H1 (cell line): ENCODE data around the gene MGLL. TPM values are rescaled to one million over a fixed set of nuclear protein-coding genes. Genes with fewer than 3 reads are reported as not detected.

Experiments used
- ATF2 ChIP-seq: IDR thresholded peaks from 2 replicates; pipeline ENCODE4 v1.6.1; 2012; ENCODE audit warnings: low read length, inconsistent platforms
- HDAC2 ChIP-seq, 2 experiments: fragments of 300-600 bp in 1 of 2; sonication (generic) in 1 of 2; IDR thresholded peaks; 2 replicates each; pipeline ENCODE4 v1.6.1; 2011 to 2012; ENCODE audit warnings: low read depth in 2 of 2, low read length in 2 of 2, mild to moderate bottlenecking in 2 of 2, moderate library complexity in 2 of 2, borderline replicate concordance in 1 of 2, inconsistent platforms in 1 of 2
- KDM4A ChIP-seq: IDR thresholded peaks from one replicate; pipeline ENCODE4 v1.7.1; 2012; ENCODE audit warnings: low read depth, mild to moderate bottlenecking, moderate library complexity, low read length, inconsistent platforms; ENCODE audit not compliant: severe bottlenecking
- SP4 ChIP-seq: IDR thresholded peaks from 2 replicates; pipeline ENCODE4 v1.6.1; 2012; ENCODE audit warnings: low read length, inconsistent platforms
- polyA plus RNA-seq, 7 experiments: library from polyadenylated mRNA; depleted of rRNA in 3 of 7; stranded (reverse) in 5 of 7; unstranded in 2 of 7; fragments of >200 nt in 5 of 7; fragments of 200-250 nt in 2 of 7; gene quantifications; 1 replicate in 5 of 7; 2 replicates in 1 of 7; 4 replicates in 1 of 7; pipeline versions ENCODE4 v1.2.1 to v1.2.3, GENCODE V29; 2011 to 2013; ENCODE audit warnings: missing spikeins in 2 of 7, mixed read lengths in 2 of 7
- total RNA-seq: library from RNA; stranded (reverse); fragmentation: NEBNext Ultra II Directional; extraction: Animal tissue kit (Norgen Biotek cat#: 25700); gene quantifications from 2 replicates; pipeline ENCODE4 v1.2.1, GENCODE V29; 2021

The MGLL gene
- total and polyA plus RNA-seq, 2 of the 8 experiments (the other 6 are each of a cell fraction or from before 2014, with no cell fraction given) = 0.05 to 0.34 TPM

DNA sequence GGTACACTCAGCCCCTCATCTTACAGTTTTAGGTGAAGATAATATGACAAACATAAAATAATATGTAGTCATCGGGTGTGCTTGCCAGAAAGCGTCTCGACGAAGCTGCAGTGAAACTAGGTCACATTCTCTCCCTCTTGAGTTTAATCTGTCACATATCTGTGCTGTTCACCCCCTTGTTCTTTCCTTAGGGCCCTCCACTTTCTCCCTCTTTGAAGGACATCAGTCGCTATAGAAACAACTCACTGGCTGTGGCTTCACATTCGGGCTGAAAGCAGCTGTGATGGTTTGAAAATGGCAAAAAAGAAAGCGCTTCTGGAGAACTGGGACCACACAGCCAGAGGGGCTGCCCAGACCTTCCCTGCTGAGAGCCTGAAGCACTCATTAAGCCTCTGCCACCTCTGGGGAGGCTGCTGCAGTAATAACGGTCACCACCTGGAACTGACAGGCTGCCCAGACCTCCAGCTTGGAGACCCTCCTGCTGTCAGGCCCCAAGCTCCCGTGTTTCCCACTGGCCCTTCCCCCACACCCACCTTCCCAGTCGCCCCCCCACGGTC is 99.2 kb downstream of the MGLL start (continued):
- no peak for TF ChIP-seq KDM4A
- no peak for TF ChIP-seq SP4
- no peak for TF ChIP-seq ATF2
- TF ChIP-seq HDAC2 (IDR thresholded peaks at IDR 0.05; ENCODE audit: borderline replicate concordance in 1 of 2, low read depth in 2 of 2, low read length in 2 of 2) = no peak
